Measurements from ENCODE around the gene KCNB1.
A peak's percentile ranks its signal among the peaks of the same experiment; 100 is the strongest.

KCNB1 gene

DNA sequence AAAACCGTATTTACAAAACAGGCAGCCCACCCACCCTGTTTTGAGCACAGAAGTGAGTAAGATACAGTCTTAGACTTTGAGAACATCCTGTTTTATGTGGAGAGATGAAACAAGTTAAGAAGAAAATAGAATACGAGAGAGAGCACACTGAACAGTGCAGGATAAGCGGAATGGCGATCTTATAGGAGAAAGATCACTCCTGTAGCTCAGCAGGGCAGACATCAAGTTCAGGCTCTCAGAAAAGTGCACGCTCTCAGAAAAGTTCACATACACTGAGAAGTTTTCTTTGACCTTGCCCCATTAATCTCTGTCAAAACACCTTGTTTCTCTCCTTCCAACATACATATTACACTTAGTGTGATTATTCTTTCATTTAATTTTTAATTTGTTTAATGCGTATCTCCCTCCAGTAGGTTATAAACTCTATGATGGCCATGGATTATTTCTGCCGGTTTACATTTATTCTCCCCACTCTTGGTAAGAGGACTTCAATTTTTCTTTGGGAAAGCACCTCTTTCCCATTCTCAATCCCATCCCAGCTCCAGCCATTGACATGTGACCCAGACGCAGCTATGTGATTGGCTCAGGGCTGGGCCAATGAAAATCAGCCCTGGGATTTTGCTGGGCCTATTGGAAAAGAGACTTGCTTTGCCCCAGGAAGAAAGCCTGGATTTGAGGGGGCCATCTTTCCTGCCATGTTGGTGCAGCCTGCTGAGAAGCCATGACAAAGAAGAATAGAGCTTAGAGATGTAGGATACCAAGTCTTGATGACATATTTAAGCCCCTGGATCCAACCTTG is 16.2 kb downstream of the KCNB1 start:
- Histone ChIP-seq H3K4me1 (ENCODE audit: insufficient read depth, low read length) (peaks cover 6% of the 10 kb centered on the region), H3K9me3 (ENCODE audit: low read length) (no peaks in the 10 kb centered on the region), H3K4me3 (ENCODE audit: low read depth in 1 of 2, low read length in 2 of 2) (no peak overlapping the region), H3K9ac (ENCODE audit: low read length) (no peak overlapping the region), H3K27ac (ENCODE audit: low read depth, low read length) (no peak overlapping the region), H3K36me3 (ENCODE audit: insufficient read depth, low read length) (no peaks in the 10 kb centered on the region), H3K27me3 (ENCODE audit: control insufficient read depth in 1 of 2, insufficient read depth in 2 of 2, low read length in 2 of 2) (no peaks in the 10 kb centered on the region)

DNA sequence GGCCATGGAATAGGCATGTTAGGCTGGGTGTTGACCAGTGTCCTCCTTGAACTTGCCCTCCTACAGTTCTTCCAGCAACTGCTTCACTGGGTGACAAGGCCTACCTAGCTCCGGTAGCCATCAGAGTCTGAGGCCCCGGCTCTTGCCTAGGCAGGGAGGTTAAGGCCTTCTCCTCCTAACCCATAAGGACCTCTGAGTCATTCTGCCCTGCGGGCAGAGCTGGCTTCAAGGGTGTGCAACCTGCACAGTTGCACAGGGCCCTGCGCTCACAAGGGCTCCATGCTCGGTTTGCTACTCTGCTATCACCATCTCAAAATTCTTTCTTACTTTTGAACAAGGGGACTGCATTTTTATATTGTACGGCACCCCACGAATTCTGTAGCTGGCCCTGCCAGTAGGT is 17.9 kb downstream of the KCNB1 start:
- no peaks in the 10 kb centered on the region for H3K36me3 ChIP-seq (ENCODE audit: insufficient read depth, low read length)
- H3K27ac ChIP-seq (ENCODE audit: low read depth, low read length), result no peak overlapping the region
- H3K9ac ChIP-seq (ENCODE audit: low read length), result no peak overlapping the region
- no peaks in the 10 kb centered on the region for H3K27me3 ChIP-seq (ENCODE audit: control insufficient read depth in 1 of 2, insufficient read depth in 2 of 2, low read length in 2 of 2)
- H3K9me3 ChIP-seq (ENCODE audit: low read length), result no peaks in the 10 kb centered on the region
- H3K4me1 ChIP-seq (ENCODE audit: insufficient read depth, low read length), result peaks cover 24% of the 10 kb centered on the region
- H3K4me3 ChIP-seq (ENCODE audit: low read depth in 1 of 2, low read length in 2 of 2), result no peak overlapping the region

DNA sequence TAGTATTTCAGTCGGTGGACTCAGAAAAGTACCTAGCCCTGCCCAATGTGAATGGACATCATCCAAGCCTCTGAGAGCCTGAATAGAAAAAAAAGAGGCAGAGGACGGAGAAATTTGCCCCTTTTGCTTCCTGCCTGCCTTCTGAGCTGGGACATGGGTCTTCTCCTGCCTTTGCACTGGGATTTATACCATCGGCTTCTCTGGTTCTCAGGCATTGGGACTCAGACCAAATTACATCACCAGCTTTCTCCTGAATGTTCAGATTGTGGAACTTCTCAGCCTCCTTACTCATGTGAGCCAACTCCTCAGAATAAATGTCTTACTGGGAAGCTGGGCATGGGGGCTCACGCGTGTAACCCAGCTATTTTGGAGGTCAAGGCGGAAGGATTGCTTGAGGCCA is 19.8 kb downstream of the KCNB1 start:
- Histone ChIP-seq H3K9me3 (ENCODE audit: low read length) (no peaks in the 10 kb centered on the region), H3K9ac (ENCODE audit: low read length) (no peak overlapping the region), H3K36me3 (ENCODE audit: insufficient read depth, low read length) (no peaks in the 10 kb centered on the region), H3K4me3 (ENCODE audit: low read depth in 1 of 2, low read length in 2 of 2) (no peak overlapping the region), H3K27me3 (ENCODE audit: control insufficient read depth in 1 of 2, insufficient read depth in 2 of 2, low read length in 2 of 2) (no peaks in the 10 kb centered on the region), H3K4me1 (ENCODE audit: insufficient read depth, low read length) (peaks cover 26% of the 10 kb centered on the region), H3K27ac (ENCODE audit: low read depth, low read length) (no peak overlapping the region)

DNA sequence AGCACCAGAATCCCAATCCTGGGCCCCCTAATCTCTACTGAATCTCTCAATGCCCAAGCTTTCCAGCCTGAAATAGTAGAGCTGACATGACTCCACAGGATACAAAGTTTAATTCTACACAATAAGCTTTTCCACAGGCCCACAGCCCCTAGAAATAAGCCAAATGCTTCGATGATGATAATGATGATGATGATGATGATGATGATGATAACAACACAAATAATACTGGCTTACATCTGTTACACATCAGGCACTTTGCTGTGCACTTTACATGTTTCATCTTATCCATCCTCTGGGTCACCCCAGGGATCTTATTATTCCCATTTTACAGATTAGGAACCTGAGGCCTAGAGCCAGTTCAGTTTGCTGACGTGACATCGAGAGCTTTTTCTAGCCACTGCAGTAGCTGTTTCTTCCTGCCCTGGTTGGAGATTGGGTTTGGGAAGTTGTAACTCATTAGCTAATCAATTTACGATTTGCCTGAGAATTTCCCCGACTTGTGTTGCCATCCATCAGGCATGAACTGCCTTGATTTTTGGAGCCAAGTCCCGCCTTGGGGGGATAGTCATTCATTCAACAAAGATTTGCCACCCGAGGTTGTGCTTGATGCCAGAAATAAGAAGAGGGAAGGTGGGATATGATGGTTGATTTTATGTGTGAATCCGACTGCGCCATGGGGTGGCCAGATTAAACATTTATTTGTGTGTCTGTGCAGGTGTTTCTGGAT is 20.4 kb downstream of the KCNB1 start:
- H3K27me3 ChIP-seq (ENCODE audit: control insufficient read depth in 1 of 2, insufficient read depth in 2 of 2, low read length in 2 of 2), result no peaks in the 10 kb centered on the region
- no peak overlapping the region for H3K4me3 ChIP-seq (ENCODE audit: low read depth in 1 of 2, low read length in 2 of 2)
- H3K4me1 ChIP-seq (ENCODE audit: insufficient read depth, low read length), result peaks cover 26% of the 10 kb centered on the region
- H3K36me3 ChIP-seq (ENCODE audit: insufficient read depth, low read length), result no peaks in the 10 kb centered on the region
- H3K27ac ChIP-seq (ENCODE audit: low read depth, low read length), result no peak overlapping the region
- no peaks in the 10 kb centered on the region for H3K9me3 ChIP-seq (ENCODE audit: low read length)
- no peak overlapping the region for H3K9ac ChIP-seq (ENCODE audit: low read length)

DNA sequence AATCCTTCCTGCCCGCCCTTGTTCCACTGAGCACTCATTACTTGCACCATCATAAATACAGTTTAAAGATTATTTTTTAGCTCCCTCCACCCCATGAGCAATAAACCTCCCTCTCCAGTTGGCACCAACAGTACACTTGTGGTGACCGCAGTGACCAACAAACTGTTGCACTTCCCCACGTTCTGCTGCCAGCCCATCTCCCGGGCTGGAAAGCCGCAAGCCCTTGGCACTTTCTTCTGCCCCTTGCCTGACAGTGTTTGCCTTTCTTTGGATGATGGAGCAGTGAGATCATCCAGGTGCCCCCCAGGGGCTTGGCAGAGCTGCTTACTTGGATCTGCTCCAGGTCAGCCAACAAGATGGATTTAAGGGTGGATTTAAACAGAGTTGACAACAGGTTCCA is 21.6 kb downstream of the KCNB1 start:
- no peak overlapping the region for H3K9ac ChIP-seq (ENCODE audit: low read length)
- no peaks in the 10 kb centered on the region for H3K9me3 ChIP-seq (ENCODE audit: low read length)
- peaks cover 26% of the 10 kb centered on the region for H3K4me1 ChIP-seq (ENCODE audit: insufficient read depth, low read length)
- no peak overlapping the region for H3K4me3 ChIP-seq (ENCODE audit: low read depth in 1 of 2, low read length in 2 of 2)
- no peaks in the 10 kb centered on the region for H3K27me3 ChIP-seq (ENCODE audit: control insufficient read depth in 1 of 2, insufficient read depth in 2 of 2, low read length in 2 of 2)
- no peak overlapping the region for H3K27ac ChIP-seq (ENCODE audit: low read depth, low read length)
- H3K36me3 ChIP-seq (ENCODE audit: insufficient read depth, low read length), result no peaks in the 10 kb centered on the region

DNA sequence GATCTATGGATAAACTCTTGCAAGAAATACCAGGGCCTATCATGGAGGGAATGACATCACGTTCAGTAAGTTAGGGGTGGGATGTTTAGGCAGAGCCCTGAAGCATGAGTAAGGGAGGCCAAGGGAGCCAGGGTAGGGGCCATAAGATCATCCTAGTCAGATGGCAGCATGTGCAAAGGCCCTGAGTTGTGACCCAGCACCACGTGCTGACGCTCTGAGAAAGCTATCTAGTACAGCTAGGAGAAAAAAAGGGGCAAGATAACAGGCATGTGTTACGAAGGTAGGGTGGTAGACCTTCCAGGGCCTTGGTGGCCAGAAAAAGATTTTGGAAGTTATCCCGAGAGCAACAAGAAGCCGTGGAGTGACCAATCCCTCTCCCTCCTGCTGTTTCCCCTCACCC is 22.3 kb downstream of the KCNB1 start:
- no peaks in the 10 kb centered on the region for H3K36me3 ChIP-seq (ENCODE audit: insufficient read depth, low read length)
- peaks cover 26% of the 10 kb centered on the region for H3K4me1 ChIP-seq (ENCODE audit: insufficient read depth, low read length)
- peak overlapping the region; percentile 23 for H3K27ac ChIP-seq (ENCODE audit: low read depth, low read length)
- no peak overlapping the region for H3K9ac ChIP-seq (ENCODE audit: low read length)
- H3K4me3 ChIP-seq (ENCODE audit: low read depth in 1 of 2, low read length in 2 of 2), result no peak overlapping the region
- H3K27me3 ChIP-seq (ENCODE audit: control insufficient read depth in 1 of 2, insufficient read depth in 2 of 2, low read length in 2 of 2), result no peaks in the 10 kb centered on the region
- H3K9me3 ChIP-seq (ENCODE audit: low read length), result no peaks in the 10 kb centered on the region

DNA sequence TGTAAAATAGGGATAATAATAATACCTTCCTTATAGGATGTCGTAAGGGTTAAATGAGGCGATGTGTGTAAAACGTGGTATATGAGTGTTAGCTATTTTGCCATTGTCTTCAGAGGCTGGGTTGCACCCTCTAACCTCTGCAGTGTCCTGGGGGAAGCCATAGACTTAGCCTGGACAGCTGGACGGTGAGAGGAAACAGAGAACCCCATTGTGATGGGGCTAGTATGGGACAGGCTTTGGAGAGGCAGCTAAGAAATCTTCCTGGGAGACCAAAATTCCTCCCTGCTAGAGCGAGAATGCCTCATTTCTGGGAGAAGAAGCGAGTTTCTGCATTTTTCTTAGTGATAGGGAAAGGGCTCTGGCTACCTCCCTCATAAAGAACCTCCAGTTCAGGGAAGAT is 22.8 kb downstream of the KCNB1 start:
- peaks cover 26% of the 10 kb centered on the region for H3K4me1 ChIP-seq (ENCODE audit: insufficient read depth, low read length)
- H3K4me3 ChIP-seq (ENCODE audit: low read depth in 1 of 2, low read length in 2 of 2), result no peak overlapping the region
- H3K9ac ChIP-seq (ENCODE audit: low read length), result no peak overlapping the region
- H3K27me3 ChIP-seq (ENCODE audit: control insufficient read depth in 1 of 2, insufficient read depth in 2 of 2, low read length in 2 of 2), result no peaks in the 10 kb centered on the region
- H3K9me3 ChIP-seq (ENCODE audit: low read length), result no peaks in the 10 kb centered on the region
- H3K27ac ChIP-seq (ENCODE audit: low read depth, low read length), result no peak overlapping the region
- H3K36me3 ChIP-seq (ENCODE audit: insufficient read depth, low read length), result no peaks in the 10 kb centered on the region

DNA sequence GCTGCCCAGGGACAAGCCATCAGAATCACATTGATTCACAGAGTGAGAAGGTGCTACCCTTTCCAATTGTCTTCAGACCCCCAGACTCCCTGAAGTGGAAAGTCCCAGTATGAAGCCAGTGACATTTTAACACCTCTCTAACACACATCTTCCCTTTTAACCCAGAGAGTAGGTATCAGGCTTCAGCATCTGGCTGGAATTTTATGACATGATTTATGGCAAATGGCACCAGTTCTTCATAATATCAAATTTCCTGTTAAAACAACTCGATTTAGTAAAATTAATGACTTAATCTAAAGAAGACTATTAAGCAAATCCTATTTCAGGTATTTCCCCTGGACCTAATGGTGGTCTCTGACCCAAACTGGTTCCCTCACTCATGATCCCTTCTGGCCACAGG is 25.0 kb downstream of the KCNB1 start:
- no peaks in the 10 kb centered on the region for H3K36me3 ChIP-seq (ENCODE audit: insufficient read depth, low read length)
- H3K4me3 ChIP-seq (ENCODE audit: low read depth in 1 of 2, low read length in 2 of 2), result no peak overlapping the region
- H3K27ac ChIP-seq (ENCODE audit: low read depth, low read length), result no peak overlapping the region
- H3K9ac ChIP-seq (ENCODE audit: low read length), result no peak overlapping the region
- no peaks in the 10 kb centered on the region for H3K27me3 ChIP-seq (ENCODE audit: control insufficient read depth in 1 of 2, insufficient read depth in 2 of 2, low read length in 2 of 2)
- H3K4me1 ChIP-seq (ENCODE audit: insufficient read depth, low read length), result peaks cover 23% of the 10 kb centered on the region
- H3K9me3 ChIP-seq (ENCODE audit: low read length), result no peaks in the 10 kb centered on the region

DNA sequence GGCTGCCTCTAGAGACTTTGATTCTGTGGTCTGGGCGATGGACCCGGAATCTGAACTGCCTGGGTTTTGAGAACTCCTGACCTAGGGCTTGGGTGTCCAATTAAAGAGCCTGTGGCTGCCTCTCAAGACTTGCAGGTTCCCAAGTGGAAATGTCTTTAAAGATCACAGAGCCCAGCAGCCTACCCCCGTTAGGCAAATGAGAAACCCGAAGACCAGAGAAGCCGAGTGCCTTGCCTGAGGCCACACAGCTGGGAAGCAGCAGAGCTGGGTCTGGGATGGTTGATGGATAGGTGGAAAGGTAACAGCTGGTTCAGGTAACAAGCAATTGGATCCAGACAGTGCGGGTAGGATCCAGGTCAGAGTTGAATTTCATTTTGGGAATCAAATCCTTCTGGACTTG is 25.8 kb downstream of the KCNB1 start:
- Histone ChIP-seq H3K9ac (ENCODE audit: low read length) (no peak overlapping the region), H3K27me3 (ENCODE audit: control insufficient read depth in 1 of 2, insufficient read depth in 2 of 2, low read length in 2 of 2) (no peaks in the 10 kb centered on the region), H3K9me3 (ENCODE audit: low read length) (no peaks in the 10 kb centered on the region), H3K4me3 (ENCODE audit: low read depth in 1 of 2, low read length in 2 of 2) (no peak overlapping the region), H3K36me3 (ENCODE audit: insufficient read depth, low read length) (no peaks in the 10 kb centered on the region), H3K4me1 (ENCODE audit: insufficient read depth, low read length) (peaks cover 29% of the 10 kb centered on the region), H3K27ac (ENCODE audit: low read depth, low read length) (no peak overlapping the region)

DNA sequence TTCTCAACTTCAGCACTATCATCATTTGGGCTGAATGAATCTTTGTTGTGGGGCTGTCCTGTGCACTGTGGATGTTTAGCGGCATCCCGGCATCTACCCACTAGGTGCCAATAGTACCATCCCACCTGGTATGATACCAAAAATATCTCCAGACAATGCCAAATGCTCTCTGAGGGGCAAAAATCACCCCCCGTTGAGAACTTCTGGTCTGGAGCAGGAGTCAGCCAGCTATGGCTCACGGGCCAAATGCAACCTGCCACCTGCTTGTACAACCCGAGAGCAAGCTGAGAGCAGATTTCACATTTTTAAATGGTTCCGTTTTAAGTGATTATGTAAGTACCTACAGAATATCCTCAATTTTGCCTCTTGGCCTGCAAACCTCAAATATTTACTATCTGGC is 26.8 kb downstream of the KCNB1 start:
- Histone ChIP-seq H3K4me3 (ENCODE audit: low read depth in 1 of 2, low read length in 2 of 2) (no peak overlapping the region), H3K4me1 (ENCODE audit: insufficient read depth, low read length) (peaks cover 31% of the 10 kb centered on the region), H3K9ac (ENCODE audit: low read length) (no peak overlapping the region), H3K9me3 (ENCODE audit: low read length) (no peaks in the 10 kb centered on the region), H3K36me3 (ENCODE audit: insufficient read depth, low read length) (no peaks in the 10 kb centered on the region), H3K27ac (ENCODE audit: low read depth, low read length) (no peak overlapping the region), H3K27me3 (ENCODE audit: control insufficient read depth in 1 of 2, insufficient read depth in 2 of 2, low read length in 2 of 2) (no peaks in the 10 kb centered on the region)

DNA sequence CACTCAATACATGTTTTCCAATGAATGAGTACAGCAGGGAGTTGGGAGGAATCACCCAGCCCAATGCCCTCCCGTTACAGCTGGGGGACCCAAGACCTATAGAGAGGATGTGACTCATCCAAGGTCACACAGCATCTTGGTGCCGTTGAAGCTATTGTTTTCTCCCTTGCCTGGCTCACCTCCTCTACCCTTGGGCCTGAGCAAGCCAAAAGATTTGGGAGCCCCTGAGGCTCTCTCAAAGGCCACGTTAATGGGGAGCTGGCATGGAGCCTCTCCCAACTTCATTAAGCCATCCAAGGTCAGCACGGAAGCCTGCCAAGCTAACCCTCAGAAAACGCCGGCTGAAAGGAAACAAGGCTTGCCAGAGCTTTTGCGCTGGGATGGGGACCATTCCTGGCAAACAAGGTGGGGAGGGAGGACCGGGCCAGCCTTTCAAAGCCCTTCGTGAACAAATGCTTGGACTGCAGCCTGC is 30.4 kb downstream of the KCNB1 start:
- Histone ChIP-seq H3K9me3 (ENCODE audit: low read length) (no peaks in the 10 kb centered on the region), H3K36me3 (ENCODE audit: insufficient read depth, low read length) (no peaks in the 10 kb centered on the region), H3K4me1 (ENCODE audit: insufficient read depth, low read length) (peaks cover 42% of the 10 kb centered on the region), H3K27me3 (ENCODE audit: control insufficient read depth in 1 of 2, insufficient read depth in 2 of 2, low read length in 2 of 2) (no peaks in the 10 kb centered on the region), H3K4me3 (ENCODE audit: low read depth in 1 of 2, low read length in 2 of 2) (no peak overlapping the region), H3K27ac (ENCODE audit: low read depth, low read length) (peak overlapping the region; percentile 49), H3K9ac (ENCODE audit: low read length) (no peak overlapping the region)

All from muscle layer of colon (tissue), 2 donors.